ENCODE data around the gene YPEL4. TPM values are rescaled to one million over a fixed set of nuclear protein-coding genes. Genes with fewer than 3 reads are reported as not detected.

YPEL4 gene
- total and polyA plus RNA-seq, 8 donors: 1.2 to 10.1 (median 6.7) TPM

DNA sequence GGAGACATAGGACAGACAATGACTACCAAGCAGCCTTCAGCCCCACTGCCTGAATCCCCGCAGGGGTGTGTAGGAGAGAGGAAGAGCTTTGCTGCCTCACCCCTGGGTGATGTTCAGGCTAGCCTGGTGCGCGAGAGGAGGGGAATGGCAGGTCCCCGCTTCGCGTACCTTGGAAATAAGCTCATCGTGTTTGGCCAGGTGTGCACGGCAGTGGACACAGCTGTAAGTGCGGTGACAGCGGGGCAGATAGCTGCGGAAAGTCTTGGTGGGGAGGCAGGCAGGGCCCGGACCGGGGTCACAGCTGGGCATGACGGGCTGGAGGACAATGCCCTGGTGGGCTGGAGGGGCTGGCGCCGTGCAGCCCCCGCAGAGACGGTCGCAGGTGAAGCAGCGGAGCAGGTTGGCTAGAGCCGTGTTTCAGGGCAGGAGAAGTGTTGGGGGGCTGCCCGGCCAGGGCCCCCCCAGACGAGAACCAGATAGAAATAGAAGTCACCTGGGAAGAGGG, 2.9 kb downstream of the YPEL4 start:
- TF ChIP-seq, protein P1, sequence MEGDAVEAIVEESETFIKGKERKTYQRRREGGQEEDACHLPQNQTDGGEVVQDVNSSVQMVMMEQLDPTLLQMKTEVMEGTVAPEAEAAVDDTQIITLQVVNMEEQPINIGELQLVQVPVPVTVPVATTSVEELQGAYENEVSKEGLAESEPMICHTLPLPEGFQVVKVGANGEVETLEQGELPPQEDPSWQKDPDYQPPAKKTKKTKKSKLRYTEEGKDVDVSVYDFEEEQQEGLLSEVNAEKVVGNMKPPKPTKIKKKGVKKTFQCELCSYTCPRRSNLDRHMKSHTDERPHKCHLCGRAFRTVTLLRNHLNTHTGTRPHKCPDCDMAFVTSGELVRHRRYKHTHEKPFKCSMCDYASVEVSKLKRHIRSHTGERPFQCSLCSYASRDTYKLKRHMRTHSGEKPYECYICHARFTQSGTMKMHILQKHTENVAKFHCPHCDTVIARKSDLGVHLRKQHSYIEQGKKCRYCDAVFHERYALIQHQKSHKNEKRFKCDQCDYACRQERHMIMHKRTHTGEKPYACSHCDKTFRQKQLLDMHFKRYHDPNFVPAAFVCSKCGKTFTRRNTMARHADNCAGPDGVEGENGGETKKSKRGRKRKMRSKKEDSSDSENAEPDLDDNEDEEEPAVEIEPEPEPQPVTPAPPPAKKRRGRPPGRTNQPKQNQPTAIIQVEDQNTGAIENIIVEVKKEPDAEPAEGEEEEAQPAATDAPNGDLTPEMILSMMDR (IDR thresholded peaks at IDR 0.05): no peak
- DNase-seq (no peak), ATAC-seq (no peak)
- Histone ChIP-seq H3K36me3 (no peaks in the 10 kb centered on the region), H3K4me3 (no peak overlapping the region), H3K27ac (no peak overlapping the region), H3K9me3 (no peaks in the 10 kb centered on the region), H3K27me3 (peaks cover 22 to 64% of the 10 kb centered on the region in 2 donors), H3K4me1 (peaks cover 25 to 55% of the 10 kb centered on the region in 2 donors)
- intact Hi-C loops (cut with DNase I): no loop called here

DNA sequence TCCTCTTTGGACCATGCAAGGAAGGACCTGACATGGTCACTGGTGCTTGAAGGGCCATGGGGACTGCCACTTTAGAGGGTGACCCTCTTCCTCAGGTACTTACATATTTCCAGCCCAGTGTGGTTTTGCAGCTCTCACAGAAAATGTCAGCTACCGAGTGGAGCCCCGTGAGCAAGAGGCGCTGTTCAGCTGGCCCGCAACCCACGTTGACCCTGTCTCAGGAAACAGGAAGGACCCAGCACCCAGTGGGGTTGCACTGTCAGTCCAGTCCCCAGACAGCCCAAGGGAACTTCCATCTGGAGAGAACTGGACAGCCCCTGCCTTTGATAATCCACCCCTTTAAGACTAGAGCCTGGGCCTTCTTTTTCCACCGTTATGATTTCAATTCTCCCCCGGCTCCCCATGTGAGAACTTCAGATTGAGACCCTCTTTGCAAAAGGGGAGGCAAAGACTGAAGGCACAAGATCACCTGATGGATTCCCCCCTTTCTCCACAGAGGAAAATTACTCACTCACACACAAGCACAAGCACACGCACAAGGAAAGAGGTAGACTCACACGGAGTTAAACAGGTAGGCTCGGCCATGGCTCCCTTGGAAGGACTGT, 3.4 kb downstream of the YPEL4 start:
- Histone ChIP-seq H3K9me3 (no peaks in the 10 kb centered on the region), H3K27me3 (peaks cover 22 to 64% of the 10 kb centered on the region in 2 donors), H3K27ac (no peak overlapping the region), H3K4me1 (peaks cover 25 to 55% of the 10 kb centered on the region in 2 donors), H3K4me3 (no peak overlapping the region), H3K36me3 (no peaks in the 10 kb centered on the region)
- no peak for DNase-seq
- TF ChIP-seq, protein P1 (IDR thresholded peaks at IDR 0.05): no peak
- no peak for ATAC-seq
- intact Hi-C loops (cut with DNase I): no loop called here

DNA sequence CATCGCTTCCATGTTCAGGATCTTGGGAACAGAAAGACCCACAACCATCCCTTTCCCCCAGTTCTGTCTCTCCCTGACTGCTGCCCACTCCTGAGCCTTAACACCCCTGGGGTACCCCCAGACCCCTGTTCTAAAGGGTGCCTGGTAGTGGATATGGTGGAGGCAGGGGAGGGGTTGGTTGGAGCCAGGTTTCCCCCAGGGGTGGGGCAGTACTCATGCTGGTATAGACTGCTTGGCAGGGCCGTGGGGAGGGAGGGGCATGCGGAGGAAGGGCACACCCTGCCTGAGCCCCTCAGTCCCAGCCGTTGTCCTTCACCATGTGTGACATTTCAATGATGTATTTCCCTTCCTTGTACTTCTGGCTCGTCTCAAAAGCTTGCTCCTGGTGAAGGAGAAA, 4.0 kb downstream of the YPEL4 start:
- Histone ChIP-seq H3K27ac (peak overlapping the region in 1 of 2 donors; percentile 33), H3K4me3 (no peak overlapping the region), H3K4me1 (peaks cover 29 to 60% of the 10 kb centered on the region in 2 donors), H3K27me3 (peaks cover 22 to 58% of the 10 kb centered on the region in 2 donors), H3K36me3 (no peaks in the 10 kb centered on the region), H3K9me3 (no peaks in the 10 kb centered on the region)
- ATAC-seq: no peak
- TF ChIP-seq, protein P1 (IDR thresholded peaks at IDR 0.05): no peak
- no peak for DNase-seq
- intact Hi-C loops (cut with DNase I): no loop called here

DNA sequence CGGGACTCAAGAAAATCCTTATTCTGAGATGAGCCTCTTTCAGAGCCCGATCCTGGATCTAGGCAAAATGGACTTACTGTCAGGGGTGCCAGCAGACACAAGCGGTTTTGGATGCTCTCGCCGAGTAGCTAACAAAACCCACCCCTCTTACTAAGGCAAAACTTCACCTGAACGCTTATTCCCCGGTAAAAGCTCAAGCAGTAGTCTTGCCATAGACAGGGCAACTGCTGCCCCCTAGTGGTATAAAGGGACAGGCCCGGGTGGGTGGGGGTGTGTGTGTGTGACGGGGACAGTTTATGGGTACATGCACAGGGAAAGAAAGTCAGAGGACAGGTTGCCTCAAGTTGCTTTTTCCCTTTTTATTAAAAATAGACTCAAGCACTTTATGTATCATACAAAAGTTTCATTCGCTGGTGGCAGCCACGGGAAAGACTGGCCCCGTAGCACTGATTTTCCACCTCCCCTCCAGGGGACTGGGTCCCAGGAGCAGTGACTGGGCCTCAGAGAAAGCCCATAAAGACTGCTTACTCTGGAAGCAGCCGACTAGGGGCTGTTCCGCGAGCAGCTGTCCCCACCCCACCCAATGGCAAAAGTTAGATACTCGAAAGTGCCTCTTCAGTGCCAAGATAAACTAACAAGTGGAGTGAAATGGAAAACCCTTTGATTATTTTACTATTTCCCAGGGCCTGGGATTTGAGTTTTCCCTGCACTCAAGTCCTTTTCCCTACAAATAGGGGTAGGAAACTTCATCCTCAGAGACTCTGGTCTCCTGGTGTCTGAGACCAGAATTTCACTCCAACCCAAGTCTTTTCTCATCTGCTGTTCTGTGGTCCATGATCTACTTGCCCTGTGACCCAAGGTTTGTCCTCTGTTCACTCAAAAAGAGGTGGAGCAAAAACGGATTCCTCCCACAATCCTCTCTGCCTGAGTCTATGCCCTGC, 4.7 kb downstream of the YPEL4 start:
- Histone ChIP-seq H3K27me3 (peaks cover 22 to 53% of the 10 kb centered on the region in 2 donors), H3K27ac (peak overlapping the region; percentile 33 to 44), H3K36me3 (no peaks in the 10 kb centered on the region), H3K9me3 (no peaks in the 10 kb centered on the region), H3K4me3 (no peak overlapping the region), H3K4me1 (peaks cover 31 to 67% of the 10 kb centered on the region in 2 donors)
- TF ChIP-seq, protein P1 (IDR thresholded peaks at IDR 0.05): peak; percentile 84 to 94
- DNase-seq: peak in 3 of 4 donors; percentile 80 to 90 (median 82)
- peak; percentile 83 for ATAC-seq
- intact Hi-C loops (cut with DNase I): loop anchor here in 1 of 2 donors (5.0 kb wide), 1 partner anchor 78 kb away; the partner anchor contains the start of gene UBE2L6

DNA sequence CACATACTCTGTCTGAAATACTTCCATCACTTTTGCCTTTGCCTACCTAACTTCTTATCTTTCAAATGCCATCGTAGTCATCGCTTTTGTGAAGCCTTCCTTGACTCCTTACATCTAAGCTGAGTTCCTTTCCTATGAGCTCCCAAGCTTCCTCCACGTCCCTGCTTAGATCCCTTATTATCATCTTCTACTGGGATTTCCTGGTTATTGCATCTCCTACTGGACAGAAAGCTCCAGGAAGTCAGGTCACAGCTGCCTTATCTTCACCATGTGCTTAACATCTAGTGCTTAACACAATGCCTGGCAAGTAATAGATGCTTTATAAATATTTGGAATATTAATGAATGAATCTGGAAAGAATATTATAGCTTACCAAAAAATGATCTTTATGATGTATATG, 5.9 kb downstream of the YPEL4 start:
- intact Hi-C loops (cut with DNase I): loop anchor here in 1 of 2 donors (5.0 kb wide), 1 partner anchor 77 kb away; the partner anchor contains the start of gene UBE2L6
- no peak overlapping the region for H3K4me3 ChIP-seq
- TF ChIP-seq, protein P1 (IDR thresholded peaks at IDR 0.05): peak in 1 of 2 donors; percentile 12
- H3K4me1 ChIP-seq: peaks cover 36 to 69% of the 10 kb centered on the region in 2 donors
- H3K27ac ChIP-seq: no peak overlapping the region
- peaks cover 22 to 54% of the 10 kb centered on the region in 2 donors for H3K27me3 ChIP-seq
- DNase-seq (no peak), ATAC-seq (no peak)
- H3K36me3 ChIP-seq: no peaks in the 10 kb centered on the region
- H3K9me3 ChIP-seq: no peaks in the 10 kb centered on the region

Measured in left lung (tissue), 10 donors.